Stimulated activated CD8-positive, alpha-beta memory T cell treated with anti-CD3 and anti-CD28 coated beads, Interleukin-4, amount 100 ng/mL, for 1 hour (primary cell): ENCODE measurements around the gene COX7A2.

Experiments
- DNase-seq, 2 donors: peaks; one replicate each; pipeline ENCODE4 v3.0.0-alpha.2; 2020; ENCODE audit warnings: low read depth in 2 of 2, low spot score in 1 of 2

Gene COX7A2

GRCh38 chr6:75201901-75202672, 41.5 kb downstream of the COX7A2 start:
- no peak for DNase-seq

- DNase-seq = no peak
Observed at GRCh38 chr6:75201021-75201420, 42.6 kb downstream of the COX7A2 start.

GRCh38 chr6:75199889-75200288, 43.7 kb downstream of the COX7A2 start:
- no peak for DNase-seq

DNA sequence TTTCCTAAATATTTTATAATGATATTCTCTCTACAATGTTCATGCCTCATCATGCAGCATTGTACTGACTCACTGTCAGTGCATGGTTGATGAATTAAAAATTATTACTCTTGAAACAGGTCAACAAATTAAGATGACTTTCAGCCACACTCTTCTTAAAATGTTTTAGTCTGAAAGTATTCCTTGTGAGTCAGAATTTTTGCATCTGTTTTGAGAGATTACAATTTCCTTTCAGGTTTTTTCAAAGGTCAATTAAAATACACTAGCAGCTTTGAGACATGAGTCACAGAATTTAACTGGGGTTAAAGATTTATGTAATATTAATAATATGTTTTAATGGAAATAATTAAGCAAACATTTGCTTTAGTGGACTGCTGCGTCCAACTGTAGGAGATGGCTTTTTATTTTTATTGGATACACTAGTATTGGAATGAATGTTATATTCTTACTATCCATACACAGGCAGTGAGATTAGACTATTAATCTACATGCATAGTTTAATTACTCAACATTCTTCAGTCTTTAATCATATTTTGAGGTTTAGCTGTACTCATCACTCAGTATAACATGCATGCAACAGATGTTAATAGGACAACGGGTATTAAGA, 47.4 kb downstream of the COX7A2 start:
- DNase-seq = no peak

GRCh38 chr6:75188221-75188925, 55.2 kb downstream of the COX7A2 start:
- no peak for DNase-seq
